ENCODE measurements around the gene RUFY1.
A peak's percentile ranks its signal among the peaks of the same experiment; 100 is the strongest.
"Not testable (repeated sequence)": the region's sequence is repeated elsewhere in the genome, so short reads cannot be mapped to it uniquely, and the experiment has no call there.

The RUFY1 gene

DNA sequence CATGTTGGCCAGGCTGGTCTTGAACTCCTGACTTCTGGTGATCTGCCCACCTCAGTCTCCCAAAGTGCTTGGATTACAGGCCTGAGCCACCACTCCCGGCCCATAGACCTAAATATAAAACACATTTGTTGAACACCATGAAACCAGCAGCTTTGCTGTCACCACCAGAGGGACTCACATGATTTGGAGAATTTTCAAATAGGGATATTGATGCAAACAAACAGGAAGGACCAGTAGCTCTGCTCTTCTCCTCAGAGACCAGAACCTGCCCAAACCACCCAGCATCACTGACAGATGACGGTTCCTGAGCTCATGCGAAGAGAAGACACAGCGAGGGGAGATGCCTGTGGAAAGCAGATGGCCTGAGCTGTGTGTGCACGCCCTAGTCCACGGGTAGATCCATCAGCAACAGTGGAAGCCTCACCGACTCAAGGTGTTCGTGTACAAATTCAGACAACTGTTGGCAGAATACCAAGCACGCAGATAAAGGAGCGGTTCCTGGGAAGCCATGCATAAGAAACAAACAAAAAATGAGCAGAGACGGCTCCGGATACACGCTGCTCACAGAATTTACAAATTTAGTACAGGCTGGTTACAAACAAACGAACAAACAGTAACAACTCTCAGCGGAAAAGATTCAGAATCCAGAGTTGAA lies 30.8 kb upstream of the RUFY1 start:
- not testable (repeated sequence) for H3K4me3 Mint-ChIP-seq; H3K27ac Mint-ChIP-seq; H3K9me3 Mint-ChIP-seq; H3K27me3 Mint-ChIP-seq (ENCODE audit: low read depth); DNase-seq (ENCODE audit: low spot score); H3K36me3 Mint-ChIP-seq (ENCODE audit: low read depth); H3K4me1 Mint-ChIP-seq (ENCODE audit: low read depth)

DNA sequence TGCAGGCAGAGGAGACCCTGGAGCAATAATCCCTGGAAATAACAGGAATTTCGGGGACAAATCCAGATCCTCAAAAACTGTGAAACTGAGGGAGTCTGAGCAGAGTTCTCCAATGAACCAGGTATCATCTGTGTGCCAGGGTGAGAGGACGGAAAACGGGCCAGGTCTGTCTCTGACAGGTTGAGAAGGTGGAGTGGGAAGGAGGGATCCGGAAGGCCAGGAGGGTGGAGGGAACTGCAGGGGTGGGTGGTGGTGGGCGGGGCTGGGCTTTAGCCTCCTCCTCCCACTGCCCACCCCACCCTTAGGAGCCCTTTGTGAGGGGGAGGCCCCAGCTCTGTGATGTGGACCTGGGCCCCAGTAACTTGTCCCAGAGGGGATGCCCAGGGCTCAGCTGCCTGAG lies 28.2 kb upstream of the RUFY1 start:
- not testable (repeated sequence) for H3K36me3 Mint-ChIP-seq (ENCODE audit: low read depth); H3K27me3 Mint-ChIP-seq (ENCODE audit: low read depth); DNase-seq (ENCODE audit: low spot score); H3K4me1 Mint-ChIP-seq (ENCODE audit: low read depth); H3K9me3 Mint-ChIP-seq; H3K4me3 Mint-ChIP-seq; H3K27ac Mint-ChIP-seq

DNA sequence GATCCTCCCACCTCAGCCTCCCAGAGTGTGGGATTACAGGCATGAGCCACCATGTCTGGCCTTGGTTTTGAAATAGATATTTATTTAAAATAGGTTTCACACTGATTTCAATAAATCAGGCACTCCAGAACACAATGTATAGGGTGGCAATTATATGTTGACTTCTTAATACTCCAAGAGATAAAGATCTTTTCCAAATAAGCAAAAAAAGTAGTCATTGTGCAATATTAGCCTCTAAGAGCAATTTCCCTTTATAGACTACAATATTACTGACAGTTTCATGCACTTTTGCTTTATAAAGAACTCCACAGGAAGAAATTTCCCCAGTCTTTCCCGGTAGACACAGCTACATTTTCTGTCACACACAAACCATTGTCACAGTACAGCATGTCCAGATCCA lies 23.4 kb upstream of the RUFY1 start:
- H3K36me3 Mint-ChIP-seq (ENCODE audit: low read depth), result no peaks in the 10 kb centered on the region
- no peaks in the 10 kb centered on the region for H3K9me3 Mint-ChIP-seq
- no peak overlapping the region for H3K27ac Mint-ChIP-seq
- no peak overlapping the region for H3K4me3 Mint-ChIP-seq
- peaks cover 10% of the 10 kb centered on the region for H3K27me3 Mint-ChIP-seq (ENCODE audit: low read depth)
- H3K4me1 Mint-ChIP-seq (ENCODE audit: low read depth), result peaks cover 4% of the 10 kb centered on the region
- DNase-seq (ENCODE audit: low spot score), result no peak

DNA sequence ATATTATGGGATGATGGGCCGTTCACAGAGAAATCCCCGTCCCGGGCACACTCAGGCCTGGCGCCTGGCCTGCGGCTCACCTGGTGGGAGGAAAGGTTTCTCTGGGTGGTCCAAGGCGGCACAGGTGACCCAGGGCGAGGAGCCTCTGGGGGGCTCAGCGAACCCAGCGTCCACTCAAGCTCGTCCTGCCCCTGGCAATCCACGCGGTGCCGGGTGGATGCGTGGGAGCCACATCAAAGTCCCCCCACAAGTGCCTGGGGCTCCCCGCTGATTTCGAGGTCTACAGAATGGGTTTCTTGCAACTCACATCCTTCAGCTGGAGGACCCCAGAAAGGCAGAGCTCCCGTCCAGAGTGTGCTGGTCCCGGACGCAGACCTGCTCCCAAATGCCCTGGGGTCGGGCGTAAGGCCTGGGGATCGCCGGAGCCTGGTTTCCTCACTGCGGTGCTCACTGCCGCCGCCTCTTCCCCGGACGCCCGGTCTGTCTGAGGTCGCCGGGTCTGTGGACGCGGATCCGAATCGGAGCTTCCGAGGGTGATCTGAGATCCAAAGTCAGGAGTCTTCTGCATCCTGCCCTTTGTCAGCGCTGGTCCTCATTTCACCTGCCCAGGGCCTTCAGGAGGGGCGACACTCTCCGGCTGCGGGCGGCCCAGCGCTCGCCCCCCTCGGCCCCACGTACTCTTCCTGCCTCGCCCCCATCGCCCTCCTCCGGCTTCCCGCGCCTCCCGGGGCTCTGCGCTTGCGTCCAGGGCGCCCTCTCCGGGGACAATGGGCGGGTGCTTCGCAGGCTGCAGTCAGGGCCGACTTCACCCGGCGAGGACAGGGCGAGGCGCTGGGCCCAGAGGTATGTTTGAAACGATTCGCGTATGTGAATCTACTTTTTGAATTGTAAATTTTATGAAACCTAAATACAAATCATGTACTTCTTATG lies 20.0 kb upstream of the RUFY1 start:
- H3K27me3 Mint-ChIP-seq (ENCODE audit: low read depth), result peaks cover 8% of the 10 kb centered on the region
- no peaks in the 10 kb centered on the region for H3K9me3 Mint-ChIP-seq
- no peak overlapping the region for H3K27ac Mint-ChIP-seq
- H3K4me3 Mint-ChIP-seq, result peak overlapping the region; percentile 56
- peak; percentile 65 for DNase-seq (ENCODE audit: low spot score)
- peaks cover 14% of the 10 kb centered on the region for H3K4me1 Mint-ChIP-seq (ENCODE audit: low read depth)
- H3K36me3 Mint-ChIP-seq (ENCODE audit: low read depth), result no peaks in the 10 kb centered on the region

DNA sequence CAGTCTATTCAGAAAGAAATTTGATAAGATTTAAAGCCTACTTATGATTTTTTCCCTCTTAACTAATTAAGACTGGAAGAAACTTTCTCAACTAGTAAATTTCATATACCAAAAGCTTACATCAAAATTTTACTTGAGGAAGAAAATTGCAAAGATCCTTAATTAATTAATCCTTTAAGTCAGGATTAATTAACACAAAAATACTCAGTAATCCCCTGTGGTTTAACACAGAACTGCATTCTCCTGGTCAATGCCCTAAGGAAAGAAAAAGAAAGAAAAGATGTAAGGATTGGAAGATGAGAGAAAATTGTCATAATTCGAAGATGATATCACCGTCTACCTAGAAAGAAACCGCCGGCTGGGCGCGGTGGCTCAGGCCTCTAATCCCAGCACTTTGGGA lies 17.3 kb upstream of the RUFY1 start:
- peaks cover 14% of the 10 kb centered on the region for H3K4me1 Mint-ChIP-seq (ENCODE audit: low read depth)
- no peak for DNase-seq (ENCODE audit: low spot score)
- no peak overlapping the region for H3K27ac Mint-ChIP-seq
- no peaks in the 10 kb centered on the region for H3K9me3 Mint-ChIP-seq
- H3K27me3 Mint-ChIP-seq (ENCODE audit: low read depth), result peaks cover 2% of the 10 kb centered on the region
- H3K36me3 Mint-ChIP-seq (ENCODE audit: low read depth), result no peaks in the 10 kb centered on the region
- H3K4me3 Mint-ChIP-seq, result no peak overlapping the region

DNA sequence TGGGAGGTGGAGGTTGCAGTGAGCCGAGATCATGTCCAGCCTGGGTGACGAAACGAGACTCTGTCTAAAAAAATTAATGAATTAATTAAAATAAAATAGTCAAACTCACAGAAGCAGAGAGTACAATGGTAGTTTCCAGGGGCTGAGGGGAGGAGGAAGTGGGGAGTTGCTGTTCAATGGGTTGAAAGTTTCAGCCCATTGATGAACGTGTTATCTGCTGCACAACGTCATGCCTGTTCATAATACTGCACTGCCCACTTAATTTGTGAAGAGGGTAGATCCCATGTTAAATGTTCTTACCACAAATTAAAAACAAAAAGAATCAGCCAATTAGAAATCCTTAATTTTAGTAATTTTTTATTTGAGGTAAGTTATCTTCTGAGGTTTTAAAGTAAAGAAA lies 16.4 kb upstream of the RUFY1 start:
- H3K4me1 Mint-ChIP-seq (ENCODE audit: low read depth), result peaks cover 14% of the 10 kb centered on the region
- no peaks in the 10 kb centered on the region for H3K36me3 Mint-ChIP-seq (ENCODE audit: low read depth)
- H3K9me3 Mint-ChIP-seq, result no peaks in the 10 kb centered on the region
- peaks cover 2% of the 10 kb centered on the region for H3K27me3 Mint-ChIP-seq (ENCODE audit: low read depth)
- no peak for DNase-seq (ENCODE audit: low spot score)
- peak overlapping the region; percentile 55 for H3K27ac Mint-ChIP-seq
- H3K4me3 Mint-ChIP-seq, result peak overlapping the region; percentile 80

DNA sequence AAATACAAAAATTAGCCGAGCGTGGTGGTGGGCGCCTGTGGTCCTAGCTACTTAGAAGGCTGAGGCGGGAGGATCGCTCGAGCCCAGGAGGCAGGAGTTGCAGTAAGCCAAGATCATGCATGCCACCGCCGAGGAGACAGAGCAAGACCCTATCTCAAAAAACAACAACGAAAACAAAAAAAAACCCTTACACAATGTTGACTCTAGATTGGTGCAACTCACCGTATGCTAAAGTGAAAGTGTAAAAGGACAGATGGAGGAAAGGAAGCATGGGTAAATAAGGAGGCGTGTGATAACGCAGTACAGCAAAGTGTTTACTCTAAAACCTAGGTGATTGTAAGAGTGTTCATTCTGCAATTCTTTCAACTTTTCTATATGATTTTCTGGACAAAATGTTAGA lies 15.9 kb upstream of the RUFY1 start:
- Mint-ChIP-seq H3K36me3 (ENCODE audit: low read depth) (peaks cover 2% of the 10 kb centered on the region), H3K4me3 (peak overlapping the region; percentile 80), H3K4me1 (ENCODE audit: low read depth) (peaks cover 14% of the 10 kb centered on the region), H3K9me3 (no peaks in the 10 kb centered on the region), H3K27me3 (ENCODE audit: low read depth) (peaks cover 2% of the 10 kb centered on the region), H3K27ac (peak overlapping the region; percentile 81)
- no peak for DNase-seq (ENCODE audit: low spot score)

DNA sequence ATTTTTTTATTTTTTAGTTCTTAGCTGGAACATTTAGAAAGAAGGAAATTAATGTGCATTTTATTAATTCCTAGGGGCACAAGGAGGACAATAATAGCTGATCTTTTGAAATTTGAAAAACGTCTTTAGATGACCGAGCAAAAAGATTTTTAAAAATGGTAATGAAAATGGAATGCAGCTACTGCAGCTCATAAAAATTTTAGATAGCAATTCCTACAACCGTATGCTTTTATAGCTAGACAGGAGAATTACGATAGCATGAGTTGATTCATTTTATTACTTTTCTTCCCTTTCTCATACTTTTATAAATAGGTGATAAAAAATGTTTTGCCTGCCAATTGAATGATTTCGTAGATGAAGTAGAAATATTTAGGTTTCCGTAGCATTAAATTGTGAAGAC lies 13.7 kb upstream of the RUFY1 start:
- no peak for DNase-seq (ENCODE audit: low spot score)
- H3K36me3 Mint-ChIP-seq (ENCODE audit: low read depth), result peaks cover 2% of the 10 kb centered on the region
- H3K4me3 Mint-ChIP-seq, result no peak overlapping the region
- no peaks in the 10 kb centered on the region for H3K27me3 Mint-ChIP-seq (ENCODE audit: low read depth)
- H3K27ac Mint-ChIP-seq, result no peak overlapping the region
- no peaks in the 10 kb centered on the region for H3K9me3 Mint-ChIP-seq
- H3K4me1 Mint-ChIP-seq (ENCODE audit: low read depth), result peaks cover 10% of the 10 kb centered on the region

DNA sequence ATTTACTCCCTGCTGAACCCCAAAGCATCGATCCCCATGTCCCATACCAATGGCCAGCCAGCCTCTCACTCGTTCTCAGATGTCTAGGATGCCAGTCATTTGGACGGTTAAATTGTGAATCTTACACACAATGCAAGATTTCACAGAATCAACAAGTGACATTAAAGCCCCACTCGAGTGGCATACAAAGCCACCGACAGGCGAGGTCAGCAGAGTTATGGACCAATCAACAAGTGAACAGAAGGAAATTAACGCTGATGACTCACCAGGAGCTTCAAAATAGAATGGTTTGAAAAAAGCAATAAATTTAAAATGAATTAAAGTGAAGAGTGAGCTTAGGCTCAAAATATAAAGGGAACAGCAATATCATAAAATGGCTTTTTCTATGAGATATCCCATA lies 8.2 kb upstream of the RUFY1 start:
- no peaks in the 10 kb centered on the region for H3K9me3 Mint-ChIP-seq
- H3K4me3 Mint-ChIP-seq, result no peak overlapping the region
- DNase-seq (ENCODE audit: low spot score), result no peak
- peaks cover 6% of the 10 kb centered on the region for H3K4me1 Mint-ChIP-seq (ENCODE audit: low read depth)
- peaks cover 2% of the 10 kb centered on the region for H3K36me3 Mint-ChIP-seq (ENCODE audit: low read depth)
- no peak overlapping the region for H3K27ac Mint-ChIP-seq
- no peaks in the 10 kb centered on the region for H3K27me3 Mint-ChIP-seq (ENCODE audit: low read depth)

DNA sequence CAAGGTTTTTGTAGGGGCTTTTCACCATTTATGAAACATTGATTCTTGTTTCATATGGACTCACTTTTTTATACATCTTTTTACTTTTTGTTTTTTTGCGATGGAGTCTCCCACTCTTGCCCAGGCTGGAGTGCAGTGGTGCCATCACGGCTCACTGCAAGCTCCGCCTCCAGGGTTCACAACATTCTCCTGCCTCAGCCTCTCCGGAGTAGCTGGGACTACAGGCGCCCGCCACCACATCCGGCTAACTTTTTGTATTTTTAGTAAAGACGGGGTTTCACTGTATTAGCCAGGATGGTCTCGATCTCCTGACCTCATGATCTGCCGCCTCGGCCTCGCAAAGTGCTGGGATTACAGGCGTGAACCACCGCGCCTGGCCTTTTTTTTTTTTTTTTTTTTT lies 7.1 kb upstream of the RUFY1 start:
- H3K27me3 Mint-ChIP-seq (ENCODE audit: low read depth); DNase-seq (ENCODE audit: low spot score); H3K36me3 Mint-ChIP-seq (ENCODE audit: low read depth); H3K27ac Mint-ChIP-seq; H3K4me3 Mint-ChIP-seq; H3K9me3 Mint-ChIP-seq; H3K4me1 Mint-ChIP-seq (ENCODE audit: low read depth): not testable (repeated sequence)

DNA sequence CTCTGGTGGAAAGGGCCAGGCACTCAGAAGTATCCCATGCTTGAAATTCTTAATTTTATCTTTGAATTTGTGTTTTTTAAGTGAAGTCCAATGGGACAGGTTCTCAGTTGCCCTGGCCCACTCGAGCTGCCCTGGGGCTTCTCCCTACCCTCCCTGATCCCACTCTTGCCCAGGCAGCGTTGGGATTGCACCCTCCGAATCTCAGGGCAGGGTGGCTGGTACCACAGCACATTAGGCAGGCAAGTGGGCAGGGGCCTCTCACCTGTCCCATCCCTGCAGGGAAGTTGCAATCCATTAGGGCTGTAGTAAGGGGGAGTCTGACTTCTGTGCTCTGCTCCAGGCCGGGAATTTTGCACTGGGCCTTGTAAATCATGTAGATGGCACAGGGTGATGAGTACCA lies 2.7 kb downstream of the RUFY1 start:
- H3K4me1 Mint-ChIP-seq (ENCODE audit: low read depth), result peaks cover 22% of the 10 kb centered on the region
- no peak for DNase-seq (ENCODE audit: low spot score)
- peaks cover 15% of the 10 kb centered on the region for H3K36me3 Mint-ChIP-seq (ENCODE audit: low read depth)
- H3K4me3 Mint-ChIP-seq, result no peak overlapping the region
- no peaks in the 10 kb centered on the region for H3K27me3 Mint-ChIP-seq (ENCODE audit: low read depth)
- H3K9me3 Mint-ChIP-seq, result no peaks in the 10 kb centered on the region
- H3K27ac Mint-ChIP-seq, result no peak overlapping the region

DNA sequence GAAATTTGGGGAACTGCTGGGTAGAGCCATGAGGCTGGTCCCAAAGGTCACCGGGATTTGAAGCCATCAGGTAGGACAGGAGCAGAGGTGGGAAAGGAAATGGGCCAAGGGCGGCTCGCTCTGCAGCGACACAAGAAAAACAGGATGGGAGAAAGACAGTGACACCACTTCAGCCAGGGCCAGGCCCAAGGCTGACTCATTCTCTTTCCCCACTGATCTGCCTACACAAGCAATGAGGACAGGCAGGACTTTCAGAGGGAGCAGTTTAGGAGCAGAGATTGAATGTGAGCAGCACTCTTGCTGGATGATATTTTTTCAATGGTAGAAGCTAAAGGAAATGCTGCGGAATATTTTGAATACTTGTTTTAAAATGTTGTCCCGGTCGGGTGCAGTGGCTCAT lies 3.5 kb downstream of the RUFY1 start:
- Mint-ChIP-seq H3K4me3 (no peak overlapping the region), H3K9me3 (no peaks in the 10 kb centered on the region), H3K4me1 (ENCODE audit: low read depth) (peaks cover 24% of the 10 kb centered on the region), H3K36me3 (ENCODE audit: low read depth) (peaks cover 18% of the 10 kb centered on the region), H3K27me3 (ENCODE audit: low read depth) (no peaks in the 10 kb centered on the region), H3K27ac (no peak overlapping the region)
- DNase-seq (ENCODE audit: low spot score), result no peak

DNA sequence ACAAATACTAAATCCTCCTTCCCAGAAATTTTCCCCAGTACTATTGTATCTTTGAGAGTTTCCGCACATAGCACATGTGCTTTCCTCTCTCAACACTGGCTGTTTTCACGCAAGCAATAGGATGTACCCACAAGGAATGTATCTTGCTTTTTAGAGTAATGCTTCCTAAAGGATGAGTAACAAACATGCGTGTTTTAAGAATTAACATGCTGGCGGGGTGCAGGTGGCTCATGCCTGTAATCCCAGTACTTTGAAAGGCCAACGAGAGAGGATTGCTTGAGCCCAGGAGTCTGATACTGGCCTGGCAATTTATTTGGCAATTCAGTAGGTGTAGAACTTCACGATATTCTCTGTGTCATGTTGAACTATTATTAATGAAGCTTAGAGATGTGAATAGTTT lies 4.6 kb downstream of the RUFY1 start:
- H3K4me1 Mint-ChIP-seq (ENCODE audit: low read depth), result peaks cover 28% of the 10 kb centered on the region

DNA sequence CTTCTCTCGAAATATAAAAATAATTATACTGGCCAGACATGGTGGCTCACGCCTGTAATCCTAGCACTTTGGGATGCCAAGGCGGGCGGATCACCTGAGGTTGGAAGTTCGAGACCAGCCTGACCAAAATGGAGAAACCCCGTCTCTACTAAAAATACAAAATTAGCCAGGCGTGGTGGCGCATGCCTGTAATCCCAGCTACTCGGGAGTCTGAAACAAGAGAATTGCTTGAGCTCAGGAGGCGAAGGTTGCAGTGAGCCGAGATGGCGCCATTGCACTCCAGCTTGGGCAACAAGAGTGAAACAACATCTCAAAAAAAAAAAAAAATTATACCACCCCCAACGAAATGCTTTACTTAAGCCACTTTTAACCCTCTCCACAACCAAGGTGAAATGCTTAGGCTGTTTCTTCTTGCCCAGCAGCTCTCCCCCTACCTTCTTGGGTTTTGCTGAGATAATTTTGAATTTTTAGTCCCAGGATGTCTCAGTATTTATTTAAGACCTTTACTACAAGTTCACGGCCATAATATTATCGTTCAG lies 8.0 kb downstream of the RUFY1 start:
- not testable (repeated sequence) for DNase-seq (ENCODE audit: low spot score); H3K27me3 Mint-ChIP-seq (ENCODE audit: low read depth); H3K27ac Mint-ChIP-seq; H3K9me3 Mint-ChIP-seq
- Mint-ChIP-seq H3K4me3 (peak overlapping the region; percentile 95), H3K4me1 (ENCODE audit: low read depth) (peaks cover 22% of the 10 kb centered on the region), H3K36me3 (ENCODE audit: low read depth) (peaks cover 32% of the 10 kb centered on the region)

More for the DNA sequence above, 4.6 kb downstream of the RUFY1 start:
- Mint-ChIP-seq H3K36me3 (ENCODE audit: low read depth) (peaks cover 26% of the 10 kb centered on the region), H3K27me3 (ENCODE audit: low read depth) (no peaks in the 10 kb centered on the region), H3K9me3 (no peaks in the 10 kb centered on the region), H3K27ac (no peak overlapping the region), H3K4me3 (no peak overlapping the region)
- no peak for DNase-seq (ENCODE audit: low spot score)

Measured in T-helper 2 cell treated with Interferon-gamma antibody and Interleukin-4, amounts not matched to agents 5 μg/mL and 100 μg/mL, for 36 hours (primary cell).